ENCODE measurements around the gene RGS16. TPM values are rescaled to one million over a fixed set of nuclear protein-coding genes. Genes with fewer than 3 reads are reported as not detected.

The RGS16 gene
- total RNA-seq, 1 donor from 2014 or later: 37.8 TPM

DNA sequence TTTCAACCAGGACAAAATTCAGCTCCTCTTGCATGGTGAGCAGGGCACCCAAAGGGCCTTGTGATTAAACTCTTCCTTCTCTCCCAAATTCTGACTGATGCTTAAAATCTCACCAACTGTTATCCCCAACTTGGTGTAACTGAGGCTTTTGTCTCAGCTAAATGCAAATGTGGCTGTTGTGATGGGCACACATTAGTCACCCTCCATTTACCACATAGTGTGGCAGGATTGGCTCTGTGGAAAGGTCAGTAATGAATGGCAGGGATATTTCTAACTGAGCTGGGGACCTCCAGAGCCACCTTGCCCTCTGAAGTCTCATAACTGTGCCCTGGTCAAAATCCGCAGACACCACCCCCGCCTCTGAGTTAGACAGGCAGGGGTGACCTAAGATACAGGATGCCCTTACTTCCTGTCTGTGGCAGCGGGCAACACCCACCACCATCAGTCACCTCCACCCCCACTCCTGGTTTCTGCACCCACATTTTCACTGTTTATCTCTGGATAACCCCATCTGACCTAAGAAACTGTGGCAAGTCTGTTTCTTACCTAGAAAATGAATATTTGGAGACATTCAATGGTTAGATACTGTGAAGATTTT lies 25.4 kb upstream of the RGS16 start:
- intact Hi-C loops (cut with micrococcal nuclease): loop anchor here (1.0 kb wide), 2 partner anchors 13 to 28 kb away; no protein-coding TSS in a partner anchor

DNA sequence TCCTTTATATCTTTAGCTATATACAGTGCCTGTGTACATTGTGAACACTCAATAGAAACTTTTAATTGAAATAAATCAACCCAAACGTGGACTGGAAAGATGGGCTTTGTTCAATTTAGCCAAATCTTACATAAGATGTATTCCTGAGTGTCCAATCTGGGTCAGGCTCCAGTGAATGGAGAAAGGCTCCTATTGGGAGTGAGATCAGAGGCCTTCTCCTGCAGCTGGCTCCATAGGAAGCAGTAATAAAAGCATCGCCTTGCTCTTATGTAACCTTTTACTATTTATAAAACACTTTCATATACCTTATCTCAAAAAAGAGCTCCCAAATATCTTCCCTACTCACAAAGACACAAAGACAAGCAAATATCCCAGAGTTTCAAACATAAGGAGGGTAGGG lies 24.9 kb upstream of the RGS16 start:
- intact Hi-C loops (cut with micrococcal nuclease): loop anchor here (1.0 kb wide), 2 partner anchors 13 to 28 kb away; no protein-coding TSS in a partner anchor

DNA sequence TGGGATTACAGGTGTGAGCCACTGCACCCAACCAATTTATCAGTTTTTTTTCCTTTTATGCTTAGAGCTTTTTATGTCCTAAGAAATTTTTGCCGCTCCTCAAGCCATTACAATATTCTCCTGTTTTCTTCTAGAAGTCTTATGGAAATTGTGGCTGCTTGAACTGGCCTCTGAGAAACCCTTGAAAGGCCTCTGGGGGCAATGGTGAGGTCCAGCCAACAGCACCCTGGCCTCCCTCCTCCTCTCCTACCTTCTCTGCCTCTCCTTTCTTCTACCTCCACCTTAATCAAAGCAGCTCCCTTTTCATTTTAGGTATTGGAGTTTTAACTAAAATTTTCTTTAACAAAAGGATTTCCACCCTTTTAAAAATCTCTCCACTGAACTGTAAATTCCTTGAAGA lies 24.5 kb upstream of the RGS16 start:
- intact Hi-C loops (cut with micrococcal nuclease): loop anchor here (1.0 kb wide), 2 partner anchors 12 to 27 kb away; no protein-coding TSS in a partner anchor

DNA sequence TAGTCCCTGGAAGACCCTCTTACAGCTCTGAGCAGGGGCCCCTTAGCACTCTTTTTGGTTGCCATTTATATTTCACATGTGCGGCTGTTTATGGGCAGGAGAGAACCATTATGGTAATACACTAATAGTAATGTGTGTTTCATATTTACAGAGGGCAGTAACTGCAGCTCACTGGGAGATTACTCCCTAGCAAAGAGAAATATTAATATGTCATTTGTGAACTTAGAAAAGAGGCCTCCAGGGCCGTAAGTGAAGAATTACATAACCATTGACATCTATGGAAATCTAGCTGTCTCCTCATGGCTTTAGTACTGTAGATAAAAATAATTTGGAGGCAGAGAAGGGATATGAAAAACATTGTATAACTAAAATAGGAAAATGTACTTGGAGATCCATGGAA lies 23.4 kb upstream of the RGS16 start:
- intact Hi-C loops (cut with micrococcal nuclease): no loop called here

DNA sequence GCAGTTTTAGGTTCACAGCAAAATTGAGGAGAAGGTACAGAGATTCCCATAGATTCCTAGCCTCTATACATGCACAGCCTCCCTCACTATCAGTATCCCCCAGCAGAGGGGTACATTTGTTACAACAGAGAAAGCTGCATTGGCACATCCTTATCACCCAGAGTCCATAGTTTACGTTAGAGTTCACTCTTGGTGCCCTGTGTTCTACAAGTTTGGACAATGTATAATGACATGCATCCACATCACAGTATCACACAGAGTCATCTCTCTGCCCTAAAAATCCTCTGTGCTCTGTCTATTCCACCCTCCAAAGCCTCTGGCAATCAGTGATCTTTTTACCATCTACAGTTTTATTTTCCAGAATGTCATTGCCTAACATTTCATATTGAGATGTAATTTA lies 22.3 kb upstream of the RGS16 start:
- intact Hi-C loops (cut with micrococcal nuclease): no loop called here

DNA sequence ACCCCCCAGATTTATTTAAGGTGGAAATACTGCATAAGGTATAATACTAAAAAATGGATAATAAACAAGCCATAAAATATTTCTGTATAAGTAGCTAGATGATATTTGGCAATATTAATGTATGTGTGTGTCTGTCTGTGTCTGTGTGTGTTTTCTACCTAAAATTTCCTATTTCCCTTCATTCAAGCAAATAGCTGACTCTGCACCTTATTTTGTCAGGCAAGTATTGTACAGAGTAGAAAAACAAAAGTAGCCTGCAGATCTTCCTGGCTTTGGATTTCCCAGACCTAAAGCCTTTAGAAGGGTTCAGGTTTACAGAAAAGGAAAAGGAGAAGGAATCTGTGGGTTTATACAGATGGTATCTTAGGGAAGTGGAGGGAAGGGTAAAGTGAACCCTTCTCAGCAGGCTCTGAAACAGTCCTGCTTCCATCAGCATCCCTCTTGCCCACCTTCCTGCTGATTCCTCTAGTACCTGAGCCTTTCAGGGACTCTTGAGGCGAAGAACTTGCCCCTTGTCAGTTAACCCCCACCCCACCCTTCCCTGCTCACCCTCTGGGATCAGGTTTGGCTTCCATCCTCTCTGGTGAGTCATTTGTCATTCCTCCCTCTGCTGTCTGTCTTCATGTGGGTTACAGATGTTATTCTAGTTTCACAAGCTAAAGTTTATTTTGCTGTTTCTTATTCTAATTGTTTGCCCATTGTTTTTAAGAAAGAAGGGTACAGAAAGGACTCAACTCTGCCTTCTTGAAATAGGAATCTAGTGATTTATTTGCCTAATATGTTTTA lies 21.7 kb upstream of the RGS16 start:
- intact Hi-C loops (cut with micrococcal nuclease): no loop called here

DNA sequence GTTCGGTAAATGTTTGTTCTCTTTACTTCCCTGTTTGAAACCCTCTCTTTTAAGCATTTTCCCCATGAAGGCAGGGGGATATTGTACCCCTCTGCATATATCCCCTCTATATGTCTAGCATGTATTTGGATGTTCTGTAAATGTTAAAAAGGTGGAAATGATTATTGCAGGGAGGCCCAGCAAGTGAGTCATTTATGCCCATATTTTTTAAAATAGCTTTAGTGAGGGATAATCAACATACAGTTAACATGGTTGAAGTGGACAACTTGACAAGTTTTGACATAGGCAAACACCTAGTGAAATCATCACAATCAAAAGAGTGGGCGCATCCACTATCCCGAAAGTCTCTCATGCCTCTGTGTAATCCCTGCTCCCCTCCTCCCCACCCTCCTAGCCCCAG lies 20.8 kb upstream of the RGS16 start:
- intact Hi-C loops (cut with micrococcal nuclease): no loop called here

DNA sequence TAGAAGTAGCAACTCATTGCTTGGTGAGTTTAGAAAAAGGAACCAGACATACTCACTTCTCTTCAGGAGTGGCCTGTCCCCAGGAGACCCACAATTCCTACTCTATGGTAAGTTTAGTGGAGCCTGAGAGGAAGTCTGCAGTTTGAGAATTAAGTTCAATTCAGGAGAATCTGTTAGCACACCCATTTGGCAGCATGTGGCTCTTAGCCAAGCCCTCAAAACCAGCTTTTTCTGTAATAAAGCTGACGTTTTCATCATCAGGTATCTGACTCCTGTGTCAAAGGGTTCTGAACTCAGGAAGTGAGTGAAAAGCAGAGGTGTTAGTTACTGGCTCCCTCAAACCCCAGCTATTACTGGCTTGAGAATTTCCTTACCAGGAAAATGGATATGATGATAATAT lies 20.4 kb upstream of the RGS16 start:
- intact Hi-C loops (cut with micrococcal nuclease): loop anchor here (1.0 kb wide), 1 partner anchor 8 kb away; no protein-coding TSS in a partner anchor

DNA sequence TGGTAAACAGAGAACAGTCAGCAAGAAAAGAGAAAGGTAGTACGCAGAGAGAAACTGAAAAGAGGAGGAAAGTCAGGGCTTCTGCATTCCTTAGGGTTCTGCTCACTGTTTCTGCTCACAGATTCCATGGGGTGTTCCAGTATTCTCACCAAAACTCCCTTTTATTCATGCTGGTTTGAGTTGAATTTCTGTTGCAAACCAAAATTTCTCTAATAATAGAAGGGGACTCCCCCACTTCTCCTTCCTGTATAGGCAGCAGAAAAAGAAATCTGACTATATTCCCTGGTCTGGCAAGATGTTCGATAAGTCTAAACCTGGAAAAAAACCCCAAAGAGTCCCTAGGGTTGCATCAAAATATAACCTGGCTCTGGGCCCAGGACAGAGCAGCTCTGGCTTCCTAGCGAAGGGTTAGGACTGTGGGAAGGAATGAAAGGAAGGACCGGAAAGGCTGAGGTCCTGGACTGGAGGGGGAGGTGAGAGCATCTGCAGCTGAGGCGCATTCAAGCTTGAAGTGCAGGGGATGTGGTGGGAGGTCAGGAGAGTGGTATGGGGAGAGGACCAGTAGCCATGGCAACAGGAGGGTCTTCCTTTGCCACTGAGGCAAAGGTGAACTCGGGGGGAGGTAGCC lies 18.8 kb upstream of the RGS16 start:
- intact Hi-C loops (cut with micrococcal nuclease): no loop called here

DNA sequence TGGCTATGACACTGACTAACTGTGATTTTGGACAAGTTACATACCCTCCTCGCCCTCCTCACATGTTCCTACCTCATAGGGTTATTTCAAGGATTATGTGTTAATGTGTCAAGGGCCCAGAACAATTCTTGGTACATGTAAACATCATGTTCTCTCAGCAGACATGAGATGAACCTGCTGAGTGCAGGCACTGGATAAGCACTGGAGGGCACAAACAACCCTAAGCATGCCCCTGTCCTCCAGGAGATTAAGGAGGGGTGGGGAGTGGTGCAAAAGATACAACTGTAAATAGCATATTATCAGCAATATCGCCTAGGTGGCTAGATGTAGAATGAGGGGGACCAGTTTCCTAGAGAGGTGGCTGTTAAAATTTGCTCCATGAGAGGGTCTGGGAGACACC lies 17.7 kb upstream of the RGS16 start:
- intact Hi-C loops (cut with micrococcal nuclease): no loop called here

DNA sequence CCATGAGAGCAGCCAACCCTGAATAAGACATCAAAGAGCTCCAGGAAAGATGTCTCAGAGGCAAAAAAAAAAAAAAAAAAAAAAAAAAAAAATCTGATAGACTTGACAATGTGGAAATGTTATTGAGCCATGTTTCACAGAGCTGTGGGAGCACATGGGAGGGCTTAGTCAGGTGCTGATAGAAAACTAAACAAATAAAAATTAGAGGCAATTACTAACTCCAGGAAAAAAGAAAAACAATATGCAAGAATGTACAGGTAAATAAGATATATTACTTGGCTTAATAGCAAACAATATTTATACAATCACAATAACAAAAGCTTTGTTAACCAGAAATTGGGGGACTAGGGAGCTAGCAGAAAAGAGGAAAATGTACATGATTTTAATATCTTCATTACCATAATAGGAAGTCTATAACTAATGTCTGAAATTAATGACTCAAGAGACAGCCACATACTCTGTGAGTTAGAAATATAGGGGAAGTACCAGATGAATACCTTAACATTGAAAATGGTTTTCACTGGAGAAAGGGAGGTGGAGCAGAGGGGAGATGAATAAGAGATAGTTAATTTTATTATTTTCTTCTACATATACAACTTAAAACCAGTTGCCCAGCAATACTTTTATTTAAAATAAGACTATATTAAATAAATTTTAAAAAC lies 16.9 kb upstream of the RGS16 start:
- intact Hi-C loops (cut with micrococcal nuclease): no loop called here

DNA sequence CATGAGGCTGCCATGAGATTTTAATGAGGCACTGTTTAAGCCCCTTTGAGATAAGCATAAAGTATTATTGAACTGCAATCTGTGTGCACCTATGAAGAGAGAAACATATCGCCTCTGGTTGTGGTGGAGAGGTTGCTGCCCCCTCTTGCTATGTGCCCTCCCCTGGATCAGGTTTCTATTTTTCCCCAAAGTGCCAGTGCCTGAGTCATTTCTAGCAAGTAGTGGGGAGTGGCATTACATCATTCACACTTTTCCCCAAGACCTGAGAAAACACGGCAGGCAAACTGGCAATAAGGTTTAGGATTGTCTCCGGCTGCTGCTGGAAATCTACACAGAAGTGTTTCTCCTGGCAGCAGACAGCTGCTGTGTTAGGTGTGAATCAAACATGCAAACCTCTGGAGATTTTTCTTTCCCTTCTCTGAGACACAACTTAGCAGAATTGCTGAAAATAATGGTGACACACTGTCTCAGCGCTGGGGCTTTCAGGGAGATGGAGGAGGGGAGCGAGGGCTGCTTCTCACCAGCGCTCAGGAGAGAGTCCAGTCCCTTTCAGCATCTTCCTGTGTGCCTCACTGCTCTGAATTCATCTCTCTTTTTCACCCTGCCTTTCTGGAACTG lies 13.7 kb upstream of the RGS16 start:
- intact Hi-C loops (cut with micrococcal nuclease): loop anchor here (5.0 to 10.0 kb wide), 5 partner anchors 99 to 1526 kb away; no protein-coding TSS in a partner anchor

DNA sequence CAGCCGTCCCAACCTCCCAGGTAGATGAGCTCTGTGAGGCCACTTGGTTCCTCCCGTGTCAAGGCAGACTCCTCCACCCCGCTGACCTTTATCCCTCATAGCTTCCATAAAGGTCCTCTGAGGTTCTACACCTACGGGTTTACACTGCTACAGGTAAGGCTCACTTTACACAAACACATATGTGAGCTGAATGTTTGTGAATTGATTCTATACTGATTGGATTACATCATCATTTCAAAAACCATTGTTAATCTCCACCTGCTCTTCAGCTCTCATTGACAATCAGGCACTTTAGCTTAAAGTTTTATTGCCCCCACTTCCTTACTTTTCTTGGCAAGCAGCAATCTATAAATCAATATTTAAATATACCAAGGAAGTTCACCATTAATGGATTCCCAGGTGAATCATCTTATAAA lies 12.8 kb upstream of the RGS16 start:
- intact Hi-C loops (cut with micrococcal nuclease): loop anchor here (5.0 to 10.0 kb wide), 5 partner anchors 100 to 1525 kb away; no protein-coding TSS in a partner anchor

DNA sequence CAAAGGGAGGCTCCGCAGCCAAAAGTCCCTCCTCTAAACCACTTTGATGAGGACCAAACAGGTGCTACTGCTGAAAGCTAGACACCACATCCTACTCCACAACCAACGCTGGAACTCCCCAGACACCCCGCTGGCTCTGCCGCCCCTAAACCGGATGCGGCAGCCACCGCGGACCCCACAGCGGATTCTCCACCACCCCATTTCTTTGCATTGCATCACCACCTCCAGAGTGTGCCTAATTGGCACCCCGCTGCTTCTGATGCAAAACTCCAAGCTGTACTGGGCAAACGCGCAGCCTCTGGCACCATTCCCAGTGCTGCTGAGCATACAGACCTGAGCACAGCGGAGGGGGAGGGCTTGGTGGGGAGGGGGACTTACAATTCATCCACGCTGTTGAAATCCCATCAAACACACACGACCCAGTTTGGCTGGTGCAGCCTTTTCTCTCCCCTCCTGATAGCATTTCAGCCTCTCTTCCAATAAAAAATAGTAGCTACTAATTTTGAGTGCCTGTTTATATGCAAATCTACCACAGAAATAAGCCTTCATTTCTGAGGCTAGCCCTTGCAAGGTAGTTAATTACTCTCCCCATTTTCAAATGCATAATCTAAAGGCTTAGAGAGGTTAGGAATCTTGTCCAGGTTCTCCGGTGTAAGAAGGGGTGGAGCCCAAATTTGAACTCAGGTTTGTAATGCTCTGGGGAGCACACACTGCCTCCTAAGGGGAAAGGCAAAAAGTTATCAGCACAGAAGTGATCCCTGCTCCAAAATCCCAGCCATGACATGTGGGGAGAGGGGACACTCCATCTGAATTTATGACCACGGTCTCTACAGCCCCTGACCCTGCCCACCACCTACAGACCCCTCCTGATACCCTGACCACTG lies 12.2 kb upstream of the RGS16 start:
- intact Hi-C loops (cut with micrococcal nuclease): loop anchor here (1.0 to 10.0 kb wide), 14 partner anchors 8 to 1524 kb away; partner anchors contain the start of genes DHX9, GLUL and NPL

DNA sequence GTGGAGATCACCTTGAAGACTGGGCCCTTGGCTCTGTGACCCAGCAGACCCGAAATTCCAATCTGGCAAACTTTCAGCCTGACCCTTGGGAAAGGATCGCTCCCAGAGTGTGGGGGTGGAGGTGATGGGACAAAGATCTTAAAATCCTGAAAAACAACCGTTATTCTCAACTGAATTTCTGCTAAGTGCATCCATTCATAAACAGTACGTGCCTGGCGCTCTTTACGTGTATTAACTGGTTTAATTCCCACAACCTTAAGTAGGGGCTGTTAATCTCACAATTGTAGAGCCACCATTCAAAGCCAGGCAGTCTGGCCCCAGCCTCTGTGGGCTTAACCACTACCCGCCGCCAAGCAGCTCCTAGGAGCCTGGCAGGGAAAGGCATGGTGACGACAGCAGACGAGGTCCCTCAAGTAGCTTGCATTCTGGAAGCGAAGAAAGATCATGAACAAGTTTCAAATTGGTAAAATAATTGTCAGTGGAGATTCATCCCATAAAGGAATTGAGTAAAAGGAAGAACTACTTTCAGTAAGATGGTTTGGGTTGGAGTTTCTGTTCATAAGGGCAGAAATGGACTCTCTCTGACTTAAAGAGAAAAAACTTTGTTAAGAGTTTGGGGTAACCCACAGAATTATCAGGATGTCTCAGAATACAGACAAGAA lies 11.4 kb upstream of the RGS16 start:
- intact Hi-C loops (cut with micrococcal nuclease): loop anchor here (1.0 to 10.0 kb wide), 16 partner anchors 9 to 1523 kb away; partner anchors contain the start of genes DHX9, GLUL and NPL

DNA sequence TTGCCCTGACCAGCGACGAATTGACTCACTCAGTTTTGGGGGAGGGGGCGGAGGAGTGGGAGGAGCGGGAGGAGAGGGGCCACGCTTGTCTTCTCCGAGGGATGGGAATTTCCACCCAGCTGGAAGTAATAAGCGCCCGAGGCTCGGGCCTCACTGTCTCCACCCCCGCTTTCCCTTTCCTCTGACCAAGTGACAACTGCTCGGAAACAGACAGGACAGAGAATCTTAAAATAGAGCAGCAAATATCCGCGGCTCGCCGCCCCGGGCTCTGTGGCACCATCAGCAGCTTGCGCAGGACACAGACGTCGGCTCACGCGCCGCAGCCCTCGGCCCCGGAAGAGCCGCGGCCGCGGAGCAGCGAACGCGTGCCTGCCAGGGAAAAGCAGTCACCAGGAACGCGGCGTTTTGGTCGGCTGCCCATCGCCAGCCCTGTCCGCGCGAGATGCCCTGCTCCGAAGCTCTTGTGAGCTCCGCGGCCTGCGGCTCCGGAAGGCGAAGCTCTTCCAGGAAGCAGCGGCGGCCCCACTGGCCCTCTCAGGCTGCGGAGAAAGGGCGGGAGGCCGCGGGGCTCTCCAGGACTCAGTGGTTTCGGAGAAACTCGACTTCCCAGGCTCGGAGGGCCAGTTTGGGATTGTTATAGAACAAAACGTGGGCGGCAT lies 10.7 kb upstream of the RGS16 start:
- intact Hi-C loops (cut with micrococcal nuclease): loop anchor here (1.0 to 10.0 kb wide), 7 partner anchors 102 to 1523 kb away; no protein-coding TSS in a partner anchor

DNA sequence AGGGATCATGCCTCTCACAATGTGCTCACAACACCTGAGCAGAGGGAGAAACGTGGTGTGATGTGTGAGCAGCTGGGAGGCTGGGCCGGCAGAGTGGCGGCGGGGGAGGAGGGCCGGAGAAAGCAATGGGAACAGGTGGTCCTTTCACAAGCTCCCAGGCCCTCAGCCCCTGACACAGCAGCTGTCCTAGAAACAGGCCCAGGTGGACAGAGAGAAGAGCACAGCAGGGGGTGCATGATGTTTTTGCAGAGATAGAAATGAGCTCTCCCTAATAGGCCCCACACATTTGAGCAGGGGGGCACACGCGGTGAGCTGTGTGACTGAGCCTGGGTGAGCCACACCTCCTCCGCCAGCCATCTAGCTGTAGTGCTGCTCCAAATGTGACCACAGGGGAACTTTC lies 7.6 kb upstream of the RGS16 start:
- intact Hi-C loops (cut with micrococcal nuclease): loop anchor here (10.0 kb wide), 1 partner anchor 583 kb away; no protein-coding TSS in a partner anchor

DNA sequence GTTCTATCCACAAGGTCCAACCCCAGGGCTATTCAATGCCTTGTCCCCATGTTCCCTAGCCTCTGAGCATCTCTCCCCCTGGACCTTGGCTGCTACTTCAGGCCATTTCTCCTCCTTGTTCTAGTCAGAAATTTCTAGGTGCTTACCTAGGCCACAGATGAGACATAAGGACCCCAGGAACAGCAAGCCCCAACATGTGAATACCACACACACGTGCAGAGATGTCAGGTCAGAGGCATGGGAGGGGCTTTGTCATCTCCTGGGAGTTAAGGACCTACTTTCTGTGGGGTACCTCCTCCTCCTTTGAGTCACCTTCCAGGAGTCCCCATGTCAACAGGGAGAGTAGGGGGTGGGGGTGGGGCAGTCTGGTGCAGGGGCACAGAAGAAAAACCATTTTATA lies 7.1 kb upstream of the RGS16 start:
- intact Hi-C loops (cut with micrococcal nuclease): loop anchor here (10.0 kb wide), 1 partner anchor 583 kb away; no protein-coding TSS in a partner anchor

Measured in T-helper 1 cell treated with Interleukin-12 subunit alpha and Interleukin-12 subunit beta and Interleukin-4 antibody, amounts not matched to agents 30 ng/mL and 1 ng/mL, for 36 hours (primary cell).